ENCODE data around the gene DDX11. TPM values are rescaled to one million over a fixed set of nuclear protein-coding genes. Genes with fewer than 3 reads are reported as not detected.
"Not testable (repeated sequence)": the region's sequence is repeated elsewhere in the genome, so short reads cannot be mapped to it uniquely, and the experiment has no call there.

DDX11 gene
- total RNA-seq, 1 experiment from 2014 or later = 136 TPM

DNA sequence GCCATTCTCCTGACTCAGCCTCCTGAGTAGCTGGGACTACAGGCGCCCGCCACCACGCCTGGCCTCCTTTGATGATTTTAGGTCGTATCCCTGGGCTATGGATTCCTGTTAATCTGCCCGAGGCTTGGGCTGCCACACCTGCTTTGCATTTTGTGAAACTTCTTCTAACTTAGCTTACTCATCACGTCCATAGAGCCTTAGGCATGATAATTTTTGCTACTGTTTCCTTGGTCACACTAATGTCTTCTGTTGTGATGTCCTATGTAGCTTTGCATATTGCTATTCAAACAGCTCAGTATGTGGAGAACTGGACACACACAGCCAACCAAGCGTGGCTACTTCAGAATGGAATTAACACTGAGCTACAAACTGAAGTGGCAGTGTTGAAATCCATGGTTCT is 47.5 kb upstream of the DDX11 start:
- no peaks in the 10 kb centered on the region for H3K79me2 ChIP-seq (ENCODE audit: insufficient read depth, low read length)
- no peaks in the 10 kb centered on the region for H3K36me3 ChIP-seq (ENCODE audit: control insufficient read depth in 1 of 2, insufficient read depth in 2 of 2, low read length in 2 of 2)
- H3K4me3 ChIP-seq (replicated peaks in 1 of 2; ENCODE audit: low read depth in 1 of 2, low read length in 2 of 2) = no peak overlapping the region
- H3K4me2 ChIP-seq (ENCODE audit: low read length) = no peak overlapping the region
- TF ChIP-seq, protein P1, sequence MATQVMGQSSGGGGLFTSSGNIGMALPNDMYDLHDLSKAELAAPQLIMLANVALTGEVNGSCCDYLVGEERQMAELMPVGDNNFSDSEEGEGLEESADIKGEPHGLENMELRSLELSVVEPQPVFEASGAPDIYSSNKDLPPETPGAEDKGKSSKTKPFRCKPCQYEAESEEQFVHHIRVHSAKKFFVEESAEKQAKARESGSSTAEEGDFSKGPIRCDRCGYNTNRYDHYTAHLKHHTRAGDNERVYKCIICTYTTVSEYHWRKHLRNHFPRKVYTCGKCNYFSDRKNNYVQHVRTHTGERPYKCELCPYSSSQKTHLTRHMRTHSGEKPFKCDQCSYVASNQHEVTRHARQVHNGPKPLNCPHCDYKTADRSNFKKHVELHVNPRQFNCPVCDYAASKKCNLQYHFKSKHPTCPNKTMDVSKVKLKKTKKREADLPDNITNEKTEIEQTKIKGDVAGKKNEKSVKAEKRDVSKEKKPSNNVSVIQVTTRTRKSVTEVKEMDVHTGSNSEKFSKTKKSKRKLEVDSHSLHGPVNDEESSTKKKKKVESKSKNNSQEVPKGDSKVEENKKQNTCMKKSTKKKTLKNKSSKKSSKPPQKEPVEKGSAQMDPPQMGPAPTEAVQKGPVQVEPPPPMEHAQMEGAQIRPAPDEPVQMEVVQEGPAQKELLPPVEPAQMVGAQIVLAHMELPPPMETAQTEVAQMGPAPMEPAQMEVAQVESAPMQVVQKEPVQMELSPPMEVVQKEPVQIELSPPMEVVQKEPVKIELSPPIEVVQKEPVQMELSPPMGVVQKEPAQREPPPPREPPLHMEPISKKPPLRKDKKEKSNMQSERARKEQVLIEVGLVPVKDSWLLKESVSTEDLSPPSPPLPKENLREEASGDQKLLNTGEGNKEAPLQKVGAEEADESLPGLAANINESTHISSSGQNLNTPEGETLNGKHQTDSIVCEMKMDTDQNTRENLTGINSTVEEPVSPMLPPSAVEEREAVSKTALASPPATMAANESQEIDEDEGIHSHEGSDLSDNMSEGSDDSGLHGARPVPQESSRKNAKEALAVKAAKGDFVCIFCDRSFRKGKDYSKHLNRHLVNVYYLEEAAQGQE (IDR thresholded peaks at IDR 0.05; ENCODE audit: low read depth) = no peak
- no peak for TF ChIP-seq FOSL1 (IDR thresholded peaks at IDR 0.05; ENCODE audit: low read depth)
- TF ChIP-seq JUND (IDR thresholded peaks at IDR 0.05) = no peak
- TF ChIP-seq SP1 (IDR thresholded peaks at IDR 0.05; ENCODE audit: low read depth) = no peak
- TF ChIP-seq YY1 (IDR thresholded peaks at IDR 0.05; ENCODE audit: extremely low read depth, insufficient replicate concordance, low read depth, low read length) = no peak
- no peak for TF ChIP-seq SIN3A (IDR thresholded peaks at IDR 0.05; ENCODE audit: low read depth)
- TF ChIP-seq, protein P2, sequence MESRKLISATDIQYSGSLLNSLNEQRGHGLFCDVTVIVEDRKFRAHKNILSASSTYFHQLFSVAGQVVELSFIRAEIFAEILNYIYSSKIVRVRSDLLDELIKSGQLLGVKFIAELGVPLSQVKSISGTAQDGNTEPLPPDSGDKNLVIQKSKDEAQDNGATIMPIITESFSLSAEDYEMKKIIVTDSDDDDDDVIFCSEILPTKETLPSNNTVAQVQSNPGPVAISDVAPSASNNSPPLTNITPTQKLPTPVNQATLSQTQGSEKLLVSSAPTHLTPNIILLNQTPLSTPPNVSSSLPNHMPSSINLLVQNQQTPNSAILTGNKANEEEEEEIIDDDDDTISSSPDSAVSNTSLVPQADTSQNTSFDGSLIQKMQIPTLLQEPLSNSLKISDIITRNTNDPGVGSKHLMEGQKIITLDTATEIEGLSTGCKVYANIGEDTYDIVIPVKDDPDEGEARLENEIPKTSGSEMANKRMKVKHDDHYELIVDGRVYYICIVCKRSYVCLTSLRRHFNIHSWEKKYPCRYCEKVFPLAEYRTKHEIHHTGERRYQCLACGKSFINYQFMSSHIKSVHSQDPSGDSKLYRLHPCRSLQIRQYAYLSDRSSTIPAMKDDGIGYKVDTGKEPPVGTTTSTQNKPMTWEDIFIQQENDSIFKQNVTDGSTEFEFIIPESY (IDR thresholded peaks at IDR 0.05; ENCODE audit: extremely low read depth, insufficient replicate concordance, low read length) = no peak
- TF ChIP-seq, protein P3, sequence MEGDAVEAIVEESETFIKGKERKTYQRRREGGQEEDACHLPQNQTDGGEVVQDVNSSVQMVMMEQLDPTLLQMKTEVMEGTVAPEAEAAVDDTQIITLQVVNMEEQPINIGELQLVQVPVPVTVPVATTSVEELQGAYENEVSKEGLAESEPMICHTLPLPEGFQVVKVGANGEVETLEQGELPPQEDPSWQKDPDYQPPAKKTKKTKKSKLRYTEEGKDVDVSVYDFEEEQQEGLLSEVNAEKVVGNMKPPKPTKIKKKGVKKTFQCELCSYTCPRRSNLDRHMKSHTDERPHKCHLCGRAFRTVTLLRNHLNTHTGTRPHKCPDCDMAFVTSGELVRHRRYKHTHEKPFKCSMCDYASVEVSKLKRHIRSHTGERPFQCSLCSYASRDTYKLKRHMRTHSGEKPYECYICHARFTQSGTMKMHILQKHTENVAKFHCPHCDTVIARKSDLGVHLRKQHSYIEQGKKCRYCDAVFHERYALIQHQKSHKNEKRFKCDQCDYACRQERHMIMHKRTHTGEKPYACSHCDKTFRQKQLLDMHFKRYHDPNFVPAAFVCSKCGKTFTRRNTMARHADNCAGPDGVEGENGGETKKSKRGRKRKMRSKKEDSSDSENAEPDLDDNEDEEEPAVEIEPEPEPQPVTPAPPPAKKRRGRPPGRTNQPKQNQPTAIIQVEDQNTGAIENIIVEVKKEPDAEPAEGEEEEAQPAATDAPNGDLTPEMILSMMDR (IDR thresholded peaks at IDR 0.05 in 2 of 3, conservative IDR thresholded peaks at IDR 0.05 in 1 of 3; ENCODE audit: borderline replicate concordance in 1 of 3, insufficient read depth in 1 of 3, low read depth in 2 of 3, low read length in 2 of 3) = no peak
- no peak for TF ChIP-seq ZNF274 (IDR thresholded peaks at IDR 0.05; ENCODE audit: low read depth, low read length)
- TF ChIP-seq, protein P4, sequence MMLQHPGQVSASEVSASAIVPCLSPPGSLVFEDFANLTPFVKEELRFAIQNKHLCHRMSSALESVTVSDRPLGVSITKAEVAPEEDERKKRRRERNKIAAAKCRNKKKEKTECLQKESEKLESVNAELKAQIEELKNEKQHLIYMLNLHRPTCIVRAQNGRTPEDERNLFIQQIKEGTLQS (IDR thresholded peaks at IDR 0.05) = no peak
- TF ChIP-seq EZH2phosphoT487 (IDR thresholded peaks at IDR 0.05; ENCODE audit: borderline replicate concordance) = no peak
- TF ChIP-seq ELF1 (IDR thresholded peaks at IDR 0.05; ENCODE audit: borderline replicate concordance, low read depth) = no peak
- ChIA-PET CTCF (no interaction called here), POLR2A (no interaction called here), RAD21 (ENCODE audit: low non-redundant PET in 1 of 2, low total read pairs in 2 of 2, uncharacterized antibody in 2 of 2, unreplicated experiment in 2 of 2) (no interaction called here)
- intact Hi-C loops (cut with micrococcal nuclease) = no loop called here
- no peak overlapping the region for H2AFZ ChIP-seq (ENCODE audit: low read depth, low read length, poor library complexity, severe bottlenecking)
- H3K9me2 ChIP-seq (ENCODE audit: insufficient read depth) = no peaks in the 10 kb centered on the region
- no peaks in the 10 kb centered on the region for H4K20me1 ChIP-seq (ENCODE audit: insufficient read depth)
- H3K9ac ChIP-seq (ENCODE audit: low read length) = no peak overlapping the region
- ATAC-seq = no peak
- no peak for DNase-seq (ENCODE audit: low read depth, low spot score)
- no peaks in the 10 kb centered on the region for H3K27me3 ChIP-seq (ENCODE audit: insufficient read depth, low read length)
- no peaks in the 10 kb centered on the region for H3K4me1 ChIP-seq (ENCODE audit: control insufficient read depth in 1 of 2, insufficient read depth in 2 of 2, low read length in 2 of 2)
- no TSS peak for BruUV-seq (replicated peaks)
- no peak overlapping the region for H3K27ac ChIP-seq (ENCODE audit: low read depth, low read length)
- no peaks in the 10 kb centered on the region for H3K9me3 ChIP-seq (ENCODE audit: control insufficient read depth in 1 of 2, insufficient read depth in 1 of 2, low read depth in 1 of 2, low read length in 2 of 2)

DNA sequence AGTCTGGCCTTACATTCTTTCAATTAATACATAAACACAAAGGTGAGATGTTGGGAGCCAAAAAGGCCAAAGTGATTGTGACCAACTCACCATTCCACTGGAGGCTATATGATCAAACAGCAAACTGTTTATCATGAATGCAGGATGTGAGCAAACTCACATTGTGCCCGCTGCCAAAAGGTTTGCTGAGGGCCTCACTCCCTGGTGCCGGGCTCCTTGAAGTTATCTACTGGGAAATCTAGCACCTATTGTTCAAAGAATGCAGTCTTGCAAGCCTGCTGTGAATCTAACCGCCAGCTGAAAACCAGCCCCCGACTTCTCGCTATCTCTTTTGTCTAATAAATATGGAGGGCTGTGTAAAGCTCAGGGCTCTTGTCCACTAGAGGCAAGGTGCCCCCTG is 46.7 kb upstream of the DDX11 start:
- H3K9me3 ChIP-seq (ENCODE audit: control insufficient read depth in 1 of 2, insufficient read depth in 1 of 2, low read depth in 1 of 2, low read length in 2 of 2); H3K9ac ChIP-seq (ENCODE audit: low read length); H3K4me2 ChIP-seq (ENCODE audit: low read length); H3K4me1 ChIP-seq (ENCODE audit: control insufficient read depth in 1 of 2, insufficient read depth in 2 of 2, low read length in 2 of 2); H2AFZ ChIP-seq (ENCODE audit: low read depth, low read length, poor library complexity, severe bottlenecking); DNase-seq (ENCODE audit: low read depth, low spot score); CTCF ChIA-PET; H3K36me3 ChIP-seq (ENCODE audit: control insufficient read depth in 1 of 2, insufficient read depth in 2 of 2, low read length in 2 of 2); H3K79me2 ChIP-seq (ENCODE audit: insufficient read depth, low read length); H3K27ac ChIP-seq (ENCODE audit: low read depth, low read length); ATAC-seq; intact Hi-C loops (cut with micrococcal nuclease); H3K9me2 ChIP-seq (ENCODE audit: insufficient read depth); POLR2A ChIA-PET; BruUV-seq (replicated peaks); H4K20me1 ChIP-seq (ENCODE audit: insufficient read depth); H3K27me3 ChIP-seq (ENCODE audit: insufficient read depth, low read length); H3K4me3 ChIP-seq (replicated peaks in 1 of 2; ENCODE audit: low read depth in 1 of 2, low read length in 2 of 2); RAD21 ChIA-PET (ENCODE audit: low non-redundant PET in 1 of 2, low total read pairs in 2 of 2, uncharacterized antibody in 2 of 2, unreplicated experiment in 2 of 2): not testable (repeated sequence)
